H9 (cell line): ENCODE data around the gene SLC12A8. TPM values are rescaled to one million over a fixed set of nuclear protein-coding genes. Genes with fewer than 3 reads are reported as not detected.

Experiments
- DNase-seq: peaks from one replicate; pipeline ENCODE4 v3.0.0-alpha.2; 2017
- H2AFZ ChIP-seq: one replicate; pipeline ENCODE4 v1.6.1; 2013; ENCODE audit warnings: mild to moderate bottlenecking, low read length, control low read depth, moderate library complexity
- H2AK5ac ChIP-seq: 2 replicates; pipeline ENCODE4 v1.6.1; 2013; ENCODE audit warnings: low read length, control low read depth, mixed read lengths; ENCODE audit not compliant: insufficient read length
- H2BK120ac ChIP-seq: one replicate; pipeline ENCODE4 v1.6.1; 2013; ENCODE audit warnings: low read depth, mild to moderate bottlenecking, low read length, control low read depth, inconsistent platforms; ENCODE audit not compliant: poor library complexity, severe bottlenecking
- H2BK12ac ChIP-seq: 2 replicates; pipeline ENCODE4 v1.6.1; 2013; ENCODE audit warnings: low read length, control low read depth, mixed read lengths, low read depth; ENCODE audit not compliant: insufficient read length
- H2BK15ac ChIP-seq: 2 replicates; pipeline ENCODE4 v1.6.1; 2013; ENCODE audit warnings: low read depth, low read length, control low read depth
- H2BK20ac ChIP-seq: one replicate; pipeline ENCODE4 v1.6.1; 2013; ENCODE audit warnings: low read depth, mild to moderate bottlenecking, low read length, control low read depth, inconsistent platforms; ENCODE audit not compliant: poor library complexity, severe bottlenecking
- H2BK5ac ChIP-seq: 2 replicates; pipeline ENCODE4 v1.6.1; 2013; ENCODE audit warnings: low read length, control low read depth, mixed read lengths; ENCODE audit not compliant: insufficient read length
- H3K14ac ChIP-seq: 2 replicates; pipeline ENCODE4 v1.6.1; 2013; ENCODE audit warnings: low read length, control low read depth; ENCODE audit not compliant: insufficient read depth
- H3K18ac ChIP-seq: 2 replicates; pipeline ENCODE4 v1.6.1; 2013; ENCODE audit warnings: low read depth, mild to moderate bottlenecking, mixed read lengths, low read length, control low read depth; ENCODE audit not compliant: insufficient read length
- H3K23ac ChIP-seq: 2 replicates; pipeline ENCODE4 v1.6.1; 2013; ENCODE audit warnings: low read length, control low read depth, mixed read lengths, low read depth; ENCODE audit not compliant: insufficient read length
- H3K23me2 ChIP-seq: 2 replicates; pipeline ENCODE4 v1.6.1; 2013; ENCODE audit warnings: low read depth, mild to moderate bottlenecking, mixed read lengths, low read length, control low read depth; ENCODE audit not compliant: insufficient read length, poor library complexity, severe bottlenecking
- H3K27ac ChIP-seq: 2 replicates; pipeline ENCODE4 v1.5.1; 2013; ENCODE audit warnings: low read length, control low read depth, mixed read lengths, low read depth; ENCODE audit not compliant: insufficient read length
- H3K27me3 ChIP-seq: 2 replicates; pipeline ENCODE4 v1.6.1; 2013; ENCODE audit warnings: low read length, control low read depth, inconsistent platforms; ENCODE audit not compliant: insufficient read depth
- H3K4ac ChIP-seq: 2 replicates; pipeline ENCODE4 v1.6.1; 2013; ENCODE audit warnings: low read depth, mild to moderate bottlenecking, control low read depth, inconsistent platforms, low read length, moderate library complexity
- H3K4me1 ChIP-seq: 2 replicates; pipeline ENCODE4 v1.6.1; 2013; ENCODE audit warnings: low read length, control low read depth, inconsistent platforms; ENCODE audit not compliant: insufficient read depth
- H3K4me2 ChIP-seq: 2 replicates; pipeline ENCODE4 v1.6.1; 2013; ENCODE audit warnings: low read length, control low read depth, mixed read lengths; ENCODE audit not compliant: insufficient read length, insufficient read depth
- H3K56ac ChIP-seq: 2 replicates; pipeline ENCODE4 v1.6.1; 2013; ENCODE audit warnings: low read depth, mild to moderate bottlenecking, mixed read lengths, low read length, control low read depth; ENCODE audit not compliant: insufficient read length
- H3K79me1 ChIP-seq: 2 replicates; pipeline ENCODE4 v1.6.1; 2013; ENCODE audit warnings: low read depth, mild to moderate bottlenecking, moderate library complexity, low read length, control low read depth, inconsistent platforms; ENCODE audit not compliant: insufficient read depth, poor library complexity, severe bottlenecking
- H3K79me2 ChIP-seq: 2 replicates; pipeline ENCODE4 v1.6.1; 2013; ENCODE audit warnings: low read length, control low read depth, inconsistent platforms; ENCODE audit not compliant: insufficient read depth
- H3K9ac ChIP-seq: 2 replicates; pipeline ENCODE4 v1.6.1; 2013; ENCODE audit warnings: low read length, control low read depth, mixed read lengths; ENCODE audit not compliant: insufficient read length; ENCODE audit errors: extremely low read depth
- H3K9me3 ChIP-seq: one replicate; pipeline ENCODE4 v1.6.1; 2013; ENCODE audit warnings: low read depth, low read length, inconsistent platforms; ENCODE audit not compliant: control insufficient read depth
- H3T11ph ChIP-seq: one replicate; pipeline ENCODE4 v1.6.1; 2013; ENCODE audit warnings: mild to moderate bottlenecking, low read length, control low read depth, inconsistent platforms
- H4K20me1 ChIP-seq: one replicate; pipeline ENCODE4 v1.6.1; 2013; ENCODE audit not compliant: control insufficient read depth, insufficient read length, insufficient read depth
- H4K5ac ChIP-seq: 2 replicates; pipeline ENCODE4 v1.6.1; 2013; ENCODE audit warnings: low read depth, mild to moderate bottlenecking, mixed read lengths, low read length, control low read depth; ENCODE audit not compliant: insufficient read length
- H4K8ac ChIP-seq: replicated peaks from 2 replicates; pipeline ENCODE4 v1.6.1; 2013; ENCODE audit warnings: low read length, control low read depth, mixed read lengths, low read depth; ENCODE audit not compliant: insufficient read length
- H4K91ac ChIP-seq: 2 replicates; pipeline ENCODE4 v1.6.1; 2013; ENCODE audit warnings: low read depth, mild to moderate bottlenecking, moderate library complexity, mixed read lengths, low read length, control low read depth; ENCODE audit not compliant: insufficient read length
- H3K27ac Mint-ChIP-seq, 3 experiments: 2 replicates in 2 of 3; 3 replicates in 1 of 3; pipeline ENCODE4 v1.8.0; 2020 to 2021; ENCODE audit warnings: mixed read lengths in 3 of 3, mild to moderate bottlenecking in 1 of 3, moderate library complexity in 1 of 3
- H3K27me3 Mint-ChIP-seq: 2 replicates; pipeline ENCODE4 v1.8.0; 2021; ENCODE audit warnings: low read depth, mild to moderate bottlenecking, moderate library complexity, mixed read lengths
- H3K36me3 Mint-ChIP-seq, 3 experiments: 2 replicates in 2 of 3; 3 replicates in 1 of 3; pipeline ENCODE4 v1.8.0; 2020 to 2021; ENCODE audit warnings: low read depth in 3 of 3, mixed read lengths in 3 of 3; ENCODE audit not compliant: insufficient read depth in 1 of 3
- H3K4me1 Mint-ChIP-seq, 2 experiments: 2 replicates each; pipeline ENCODE4 v1.8.0; 2020; ENCODE audit warnings: mixed read lengths in 2 of 2
- H3K4me3 Mint-ChIP-seq, 2 experiments: 2 replicates in 1 of 2; 3 replicates in 1 of 2; pipeline ENCODE4 v1.8.0; 2020 to 2021; ENCODE audit warnings: mild to moderate bottlenecking in 2 of 2, mixed read lengths in 2 of 2, moderate library complexity in 1 of 2
- H3K9me3 Mint-ChIP-seq, 2 experiments: 2 replicates in 1 of 2; 3 replicates in 1 of 2; pipeline ENCODE4 v1.8.0; 2020; ENCODE audit warnings: mild to moderate bottlenecking in 2 of 2, mixed read lengths in 2 of 2, moderate library complexity in 1 of 2
- CTCF ChIP-seq: fragments of 200-600 bp; sonication (generic); conservative IDR thresholded peaks from 3 replicates; pipeline ENCODE4 v1.8.0; 2021; ENCODE audit warnings: antibody characterized with exemption, mild to moderate bottlenecking
- WGBS: extraction: QIAGEN DNeasy Blood & Tissue Kit; methylation state at CpG from one replicate; pipeline ENCODE4 v1.1.7; 2013; ENCODE audit warnings: missing lambda C conversion rate, low lambda C conversion rate, mixed read lengths; ENCODE audit not compliant: insufficient read length; ENCODE audit errors: extremely low coverage; 5-methylcytosine and 5-hydroxymethylcytosine counted together
- total RNA-seq: library from RNA; stranded (reverse); gene quantifications from 2 replicates; pipeline ENCODE4 v1.2.1, GENCODE V29; 2021

SLC12A8 gene
- total RNA-seq, 1 experiment from 2014 or later: 8.2 TPM

- no peak overlapping the region for H4K8ac ChIP-seq
- no peak overlapping the region for H2BK120ac ChIP-seq
- no peak overlapping the region for H2AFZ ChIP-seq
- H3K27me3 ChIP-seq: no peaks in the 10 kb centered on the region
- no peak overlapping the region for H3K18ac ChIP-seq
- H3K79me2 ChIP-seq: no peaks in the 10 kb centered on the region
- H3K9me3 ChIP-seq: no peaks in the 10 kb centered on the region
- Mint-ChIP-seq H3K27me3 (no peaks in the 10 kb centered on the region), H3K4me1 (peaks cover 9 to 14% of the 10 kb centered on the region in 2 experiments), H3K27ac (no peak overlapping the region), H3K36me3 (peaks cover 4 to 15% (median 6%) of the 10 kb centered on the region in 3 experiments), H3K4me3 (no peak overlapping the region), H3K9me3 (peaks cover under 1 to 3% of the 10 kb centered on the region in 2 experiments; a peak in 3 of 5 replicates)
- H3K4ac ChIP-seq: no peak overlapping the region
- no peaks in the 10 kb centered on the region for H3K4me1 ChIP-seq
- no peak overlapping the region for H3K23ac ChIP-seq
- no peak overlapping the region for H3K14ac ChIP-seq
- DNase-seq: no peak
- no peak overlapping the region for H2BK12ac ChIP-seq
- no peak overlapping the region for H3T11ph ChIP-seq
- H2AK5ac ChIP-seq: no peak overlapping the region
- no peak for TF ChIP-seq CTCF
- no peak overlapping the region for H3K27ac ChIP-seq
- no CpG with 5 or more reads among the region's 4 CpGs for WGBS
- no peak overlapping the region for H3K4me2 ChIP-seq
- no peak overlapping the region for H3K56ac ChIP-seq
- no peaks in the 10 kb centered on the region for H3K79me1 ChIP-seq
- H2BK5ac ChIP-seq: no peak overlapping the region
- no peak overlapping the region for H4K91ac ChIP-seq
- H4K5ac ChIP-seq: no peak overlapping the region
- H2BK20ac ChIP-seq: no peak overlapping the region
- H4K20me1 ChIP-seq: no peaks in the 10 kb centered on the region
- no peaks in the 10 kb centered on the region for H3K23me2 ChIP-seq
- no peak overlapping the region for H3K9ac ChIP-seq
- no peak overlapping the region for H2BK15ac ChIP-seq
Measured at GRCh38 chr3:125168711-125169393, 43.7 kb downstream of the SLC12A8 start.
